ENCODE measurements around the gene KLK15. TPM values are rescaled to one million over a fixed set of nuclear protein-coding genes. Genes with fewer than 3 reads are reported as not detected.

Gene KLK15
- not detected in 3 replicates for total RNA-seq
- long read RNA-seq: 0 reads

DNA sequence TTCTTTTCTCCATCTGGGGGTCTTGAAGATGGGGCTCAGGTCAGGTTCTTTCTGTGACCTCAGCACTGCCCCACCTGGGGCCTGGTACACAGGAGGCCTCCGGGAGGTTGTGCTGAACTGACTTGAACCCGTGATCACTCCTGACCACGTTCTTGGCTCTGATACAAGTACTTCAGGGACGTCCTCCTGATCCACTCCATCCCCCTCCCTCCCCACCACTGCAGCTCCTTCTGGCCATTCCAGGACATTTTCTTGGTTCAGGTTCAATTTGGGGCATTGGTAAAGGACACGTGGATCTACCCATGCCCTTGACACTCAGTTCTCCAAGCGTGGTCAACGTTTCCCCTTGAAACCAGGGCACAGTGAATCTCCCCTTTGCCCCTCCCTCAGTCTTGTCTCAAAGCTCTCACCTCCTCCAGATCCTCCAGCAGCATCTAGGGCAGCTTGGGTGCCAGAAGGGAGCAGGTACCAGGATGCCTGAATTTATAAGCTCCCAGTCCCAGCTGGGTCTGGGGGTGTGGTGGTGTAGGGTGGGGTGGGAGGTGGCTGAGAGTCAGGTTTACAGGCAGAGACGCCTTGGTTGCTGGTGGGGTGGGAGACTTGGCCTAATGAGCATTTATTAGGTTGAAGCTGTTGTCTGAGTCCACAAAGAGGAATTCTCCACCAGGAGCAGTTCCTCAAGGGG, at the start of gene KLK15:
Gene KLK15 (minus strand): TSS at position 458 of the 685 bp plus-strand sequence. CDS start 2,082 bp downstream, outside the sequence.
- no peak for TF ChIP-seq CTCF (IDR thresholded peaks at IDR 0.05)
- Mint-ChIP-seq H3K36me3 (ENCODE audit: low read depth) (no peaks in the 10 kb centered on the region), H3K4me3 (ENCODE audit: unreplicated experiment) (no peak within 1 kb of the TSS), H3K27ac (ENCODE audit: unreplicated experiment) (no peak within 1 kb of the TSS), H3K4me1 (ENCODE audit: low read depth) (peaks cover 13% of the 10 kb centered on the region), H3K27me3 (ENCODE audit: low read depth) (peaks cover 13% of the 10 kb centered on the region), H3K9me3 (ENCODE audit: low read depth) (no peaks in the 10 kb centered on the region)
- peak; percentile 53 for DNase-seq (ENCODE audit: low spot score)

- no peak for DNase-seq (ENCODE audit: low spot score)
- H3K4me1 Mint-ChIP-seq (ENCODE audit: low read depth): no peaks in the 10 kb centered on the region
- no peak overlapping the region for H3K27ac Mint-ChIP-seq (ENCODE audit: unreplicated experiment)
- no peaks in the 10 kb centered on the region for H3K9me3 Mint-ChIP-seq (ENCODE audit: low read depth)
- no peaks in the 10 kb centered on the region for H3K36me3 Mint-ChIP-seq (ENCODE audit: low read depth)
- H3K27me3 Mint-ChIP-seq (ENCODE audit: low read depth): peaks cover 15% of the 10 kb centered on the region
- H3K4me3 Mint-ChIP-seq (ENCODE audit: unreplicated experiment): no peak overlapping the region
- TF ChIP-seq CTCF (IDR thresholded peaks at IDR 0.05): no peak
Measured at GRCh38 chr19:50882188-50882587, 48.8 kb upstream of the KLK15 start.

GRCh38 chr19:50880241-50880640, 46.9 kb upstream of the KLK15 start:
- TF ChIP-seq CTCF (IDR thresholded peaks at IDR 0.05): no peak
- no peak overlapping the region for H3K27ac Mint-ChIP-seq (ENCODE audit: unreplicated experiment)

DNA sequence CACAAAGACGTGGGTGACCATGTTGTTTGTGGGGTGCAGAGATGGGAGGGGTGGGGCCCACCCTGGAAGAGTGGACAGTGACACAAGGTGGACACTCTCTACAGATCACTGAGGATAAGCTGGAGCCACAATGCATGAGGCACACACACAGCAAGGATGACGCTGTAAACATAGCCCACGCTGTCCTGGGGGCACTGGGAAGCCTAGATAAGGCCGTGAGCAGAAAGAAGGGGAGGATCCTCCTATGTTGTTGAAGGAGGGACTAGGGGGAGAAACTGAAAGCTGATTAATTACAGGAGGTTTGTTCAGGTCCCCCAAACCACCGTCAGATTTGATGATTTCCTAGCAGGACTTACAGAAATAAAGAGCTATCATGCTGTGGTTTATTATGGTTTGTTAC, 45.5 kb upstream of the KLK15 start:
- Mint-ChIP-seq H3K27me3 (ENCODE audit: low read depth) (peaks cover 13% of the 10 kb centered on the region), H3K27ac (ENCODE audit: unreplicated experiment) (no peak overlapping the region), H3K4me3 (ENCODE audit: unreplicated experiment) (no peak overlapping the region), H3K4me1 (ENCODE audit: low read depth) (no peaks in the 10 kb centered on the region), H3K9me3 (ENCODE audit: low read depth) (no peaks in the 10 kb centered on the region), H3K36me3 (ENCODE audit: low read depth) (no peaks in the 10 kb centered on the region)
- TF ChIP-seq CTCF (IDR thresholded peaks at IDR 0.05): no peak
- no peak for DNase-seq (ENCODE audit: low spot score)

More at GRCh38 chr19:50880241-50880640, 46.9 kb upstream of the KLK15 start:
- Mint-ChIP-seq H3K4me1 (ENCODE audit: low read depth) (no peaks in the 10 kb centered on the region), H3K9me3 (ENCODE audit: low read depth) (no peaks in the 10 kb centered on the region), H3K27me3 (ENCODE audit: low read depth) (peaks cover 15% of the 10 kb centered on the region), H3K4me3 (ENCODE audit: unreplicated experiment) (no peak overlapping the region), H3K36me3 (ENCODE audit: low read depth) (no peaks in the 10 kb centered on the region)
- DNase-seq (ENCODE audit: low spot score): no peak

DNA sequence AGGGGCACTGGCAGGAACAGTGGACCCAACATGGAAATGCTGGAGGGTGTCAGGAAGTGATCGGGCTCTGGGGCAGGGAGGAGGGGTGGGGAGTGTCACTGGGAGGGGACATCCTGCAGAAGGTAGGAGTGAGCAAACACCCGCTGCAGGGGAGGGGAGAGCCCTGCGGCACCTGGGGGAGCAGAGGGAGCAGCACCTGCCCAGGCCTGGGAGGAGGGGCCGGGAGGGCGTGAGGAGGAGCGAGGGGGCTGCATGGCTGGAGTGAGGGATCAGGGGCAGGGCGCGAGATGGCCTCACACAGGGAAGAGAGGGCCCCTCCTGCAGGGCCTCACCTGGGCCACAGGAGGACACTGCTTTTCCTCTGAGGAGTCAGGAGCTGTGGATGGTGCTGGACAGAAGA, 44.0 kb upstream of the KLK15 start:
- Mint-ChIP-seq H3K9me3 (ENCODE audit: low read depth) (no peaks in the 10 kb centered on the region), H3K4me3 (ENCODE audit: unreplicated experiment) (no peak overlapping the region), H3K36me3 (ENCODE audit: low read depth) (no peaks in the 10 kb centered on the region), H3K27me3 (ENCODE audit: low read depth) (peaks cover 16% of the 10 kb centered on the region), H3K27ac (ENCODE audit: unreplicated experiment) (no peak overlapping the region), H3K4me1 (ENCODE audit: low read depth) (no peaks in the 10 kb centered on the region)
- TF ChIP-seq CTCF (IDR thresholded peaks at IDR 0.05): no peak
- DNase-seq (ENCODE audit: low spot score): no peak

Measured in chondrocyte (in vitro differentiated cells).